HG03025 (cell line): ENCODE data around the gene SLC38A2.

Source experiments
- ATAC-seq: cut with Tn5 transposase; IDR thresholded peaks from one replicate; pipeline ENCODE4 v1.9.1; 2021; ENCODE audit warnings: mild to moderate bottlenecking, moderate library complexity; ENCODE audit not compliant: unreplicated experiment, low FRiP score

The SLC38A2 gene

DNA sequence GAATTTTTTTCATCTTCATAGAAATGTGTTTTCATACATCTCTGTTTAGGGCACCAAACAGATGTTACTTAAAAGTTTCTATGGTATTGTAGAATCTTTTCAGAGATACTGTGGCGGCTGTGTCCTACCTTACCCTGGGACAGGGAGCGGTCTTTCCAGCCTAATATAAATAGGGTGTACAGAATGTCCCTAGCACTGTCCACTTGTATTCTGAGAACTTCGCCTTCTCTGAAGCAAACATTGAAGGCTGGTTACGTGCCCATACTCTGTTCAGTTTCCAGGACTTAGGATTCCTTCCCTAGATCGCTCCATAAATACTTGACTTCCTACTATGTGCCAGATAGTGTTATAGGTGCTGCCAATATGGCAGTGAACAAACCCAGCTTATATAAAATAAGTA is 24.3 kb upstream of the SLC38A2 start:
- ATAC-seq = no peak

DNA sequence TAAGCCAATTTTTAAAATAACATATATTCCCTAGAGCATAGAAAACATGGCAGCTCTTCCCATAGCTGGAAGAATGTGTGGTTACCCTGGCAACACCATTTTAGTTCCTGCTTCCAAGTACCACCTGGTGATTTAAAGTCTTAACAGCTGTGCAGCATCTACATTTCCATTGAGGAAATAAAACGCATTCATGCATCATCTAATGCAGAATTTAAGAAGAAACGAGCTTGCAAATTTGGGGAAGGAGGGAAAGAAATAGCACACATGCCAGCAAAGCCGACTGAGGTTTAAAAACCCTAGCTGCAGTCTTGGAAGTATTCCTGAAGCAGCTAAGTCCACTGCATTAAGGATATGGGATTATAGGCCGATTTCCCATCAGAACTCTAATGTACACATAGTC is 22.8 kb upstream of the SLC38A2 start:
- ATAC-seq = no peak

DNA sequence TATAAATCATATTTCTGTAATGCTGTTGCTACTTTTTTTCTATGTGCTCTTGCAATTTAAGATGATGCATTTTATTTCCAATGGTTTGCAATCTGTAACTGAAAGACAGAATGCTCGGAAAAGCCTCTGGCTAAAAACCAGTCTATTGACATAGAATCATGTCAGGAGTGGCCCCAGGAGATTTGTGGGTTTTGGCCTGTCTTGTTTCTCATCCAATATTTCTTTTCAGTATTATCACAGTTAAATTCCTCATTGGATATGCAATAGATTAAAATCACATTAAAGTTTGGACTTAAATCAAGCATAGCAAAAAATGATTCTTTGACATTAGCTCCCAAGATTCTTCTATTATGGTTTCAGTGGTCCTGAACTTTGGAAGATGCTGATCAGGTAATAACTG is 19.1 kb upstream of the SLC38A2 start:
- no peak for ATAC-seq

DNA sequence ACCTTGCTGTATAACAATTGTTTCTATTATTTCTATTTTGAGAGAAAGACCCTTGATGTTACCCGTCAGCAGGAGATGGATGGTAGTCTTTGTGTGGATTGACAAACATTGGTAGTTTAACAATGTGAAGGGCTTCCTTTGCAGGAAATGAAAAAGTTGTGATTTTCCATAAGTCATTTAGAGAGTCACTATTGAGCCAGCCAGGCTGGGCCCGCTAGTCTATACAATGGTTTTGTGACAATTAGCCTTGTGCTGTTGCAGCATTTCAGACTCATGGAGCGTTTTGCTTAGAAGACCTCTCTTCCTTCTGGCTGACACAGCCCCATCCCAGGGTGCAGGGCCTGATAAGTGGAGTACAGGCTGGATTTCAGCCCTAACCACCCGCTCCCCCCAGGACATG is 18.3 kb upstream of the SLC38A2 start:
- no peak for ATAC-seq

DNA sequence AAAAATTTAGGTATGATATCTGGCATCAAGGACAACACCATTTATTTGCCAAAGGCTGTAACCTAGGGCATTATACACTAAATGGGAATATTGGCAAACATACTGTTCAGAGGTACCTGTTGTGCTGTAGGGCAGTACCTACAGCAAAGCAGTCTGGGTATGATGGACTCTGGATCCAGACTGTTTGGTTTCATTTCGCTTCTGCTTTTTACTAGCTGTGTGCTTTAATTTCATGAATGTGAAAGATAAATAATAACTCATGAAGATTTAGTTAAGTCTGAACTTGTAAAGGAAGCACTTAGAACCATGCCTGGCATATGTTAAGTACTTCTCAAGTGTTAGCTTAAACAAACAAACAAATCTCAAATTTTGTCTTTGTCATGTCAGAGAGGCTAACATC is 17.7 kb upstream of the SLC38A2 start:
- no peak for ATAC-seq

GRCh38 chr12:46389031-46389616 is 16.6 kb upstream of the SLC38A2 start:
- no peak for ATAC-seq

GRCh38 chr12:46388427-46389021 is 16.0 kb upstream of the SLC38A2 start:
- peak; percentile 56 for ATAC-seq

GRCh38 chr12:46387670-46388069 is 15.1 kb upstream of the SLC38A2 start:
- ATAC-seq = no peak

GRCh38 chr12:46386877-46387629 is 14.5 kb upstream of the SLC38A2 start:
- no peak for ATAC-seq

DNA sequence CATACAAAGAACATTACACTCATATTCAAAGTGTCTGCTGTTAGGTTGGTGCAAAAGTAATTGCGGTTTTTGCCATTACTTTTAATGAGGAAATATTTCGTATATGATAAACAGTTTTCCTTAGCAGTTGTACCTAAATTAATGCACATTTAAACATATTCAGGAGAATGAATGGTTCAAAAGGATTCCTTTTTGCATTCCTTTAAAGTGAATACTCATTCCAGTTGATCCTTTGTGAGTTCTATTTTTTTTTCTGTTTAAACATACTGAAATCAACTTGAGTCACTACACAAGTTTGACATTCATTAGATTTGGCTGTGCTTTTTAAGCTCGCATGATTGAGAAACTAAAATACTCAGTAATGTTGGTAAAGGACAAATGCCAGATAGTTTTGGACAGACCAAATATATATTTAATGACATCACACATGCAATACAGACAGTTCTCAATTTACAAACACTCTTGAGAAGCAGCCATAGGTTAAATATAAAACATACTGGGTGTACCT is 13.8 kb upstream of the SLC38A2 start:
- no peak for ATAC-seq

DNA sequence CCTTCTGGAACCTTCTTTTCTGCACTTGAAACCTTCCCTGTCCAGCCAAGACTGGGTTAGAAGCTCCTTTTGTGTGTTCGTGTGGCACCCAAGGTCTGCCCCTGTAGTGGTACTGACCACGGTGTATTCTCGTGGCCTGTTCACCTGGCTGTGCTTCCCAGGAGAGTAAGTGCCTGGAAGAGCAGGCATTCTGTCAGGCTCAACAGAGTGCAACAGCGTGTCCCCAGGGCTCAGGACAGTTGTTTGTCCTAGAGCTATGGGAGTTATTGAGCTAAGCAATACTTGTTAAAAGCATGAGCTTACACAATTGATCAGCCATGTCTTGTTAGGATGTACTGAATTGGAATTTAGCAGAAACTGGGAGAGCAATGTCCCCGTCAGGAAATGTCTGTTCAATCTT is 12.9 kb upstream of the SLC38A2 start:
- ATAC-seq = no peak

DNA sequence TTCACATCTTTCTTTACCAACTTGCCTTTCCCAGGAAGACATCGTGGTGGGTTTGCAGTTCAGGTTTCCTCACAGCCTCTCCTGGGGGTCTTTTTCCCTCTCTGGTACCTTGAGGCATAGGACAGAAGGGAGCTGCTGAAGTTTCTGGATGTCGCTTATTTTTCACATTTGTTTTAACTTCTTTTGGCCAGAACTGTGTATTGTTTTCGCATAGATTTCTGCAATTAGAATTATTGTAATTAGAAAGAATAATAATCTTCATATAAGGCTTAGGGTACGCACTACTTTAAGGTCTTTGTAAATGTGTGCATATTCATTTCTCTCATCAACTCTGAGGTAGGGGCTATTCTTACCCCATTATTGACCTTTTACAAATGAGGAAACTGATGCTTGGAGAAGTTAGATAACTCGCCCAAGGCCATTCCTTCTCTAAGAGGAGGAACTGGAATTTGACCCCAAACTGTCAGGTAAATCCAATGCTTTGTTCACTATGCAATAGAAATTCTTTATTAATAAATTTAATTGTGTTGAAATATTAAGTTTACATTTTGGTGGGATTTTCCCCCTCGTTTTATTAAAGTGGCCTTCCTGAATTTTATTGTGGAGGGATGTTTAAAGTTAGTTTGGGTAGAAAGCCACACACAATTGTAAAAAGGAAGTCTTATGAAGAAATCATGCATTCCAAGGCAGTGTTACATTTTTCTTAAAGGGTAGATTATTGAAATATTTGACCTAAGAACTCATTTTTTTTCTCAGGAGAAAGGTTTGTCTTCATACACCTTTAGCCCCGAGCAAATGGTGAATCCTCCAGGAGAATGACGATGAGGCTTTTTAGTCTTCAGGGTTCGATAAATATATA is 12.1 kb upstream of the SLC38A2 start:
- no peak for ATAC-seq

GRCh38 chr12:46383654-46384450 is 11.3 kb upstream of the SLC38A2 start:
- peak; percentile 27 for ATAC-seq

GRCh38 chr12:46382964-46383653 is 10.5 kb upstream of the SLC38A2 start:
- ATAC-seq = peak; percentile 76

DNA sequence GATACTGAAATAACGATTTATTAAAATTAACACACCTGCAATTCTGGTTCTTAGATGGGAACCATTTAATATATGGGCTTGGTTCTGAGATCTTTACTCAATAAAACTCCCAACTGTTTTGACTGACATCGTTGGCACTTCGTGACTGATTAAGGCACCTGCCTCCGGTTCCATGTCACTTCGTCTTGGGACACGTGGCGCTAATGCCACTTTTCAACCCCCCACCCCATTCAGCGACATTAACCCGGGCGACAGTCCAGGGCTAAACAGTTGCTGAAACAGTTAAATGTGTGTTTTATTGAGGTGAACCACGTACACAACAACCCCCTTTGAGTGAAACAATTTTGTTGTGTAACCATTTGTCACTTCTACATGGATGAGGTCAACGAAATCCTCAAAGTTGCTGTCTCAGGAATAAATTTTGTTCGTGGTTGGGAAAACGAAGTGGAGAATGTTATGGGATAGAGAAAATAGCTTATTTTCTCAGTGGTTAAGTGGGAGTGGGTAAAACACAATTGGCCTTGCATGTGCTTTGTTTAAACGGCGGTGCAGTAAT is 9.9 kb upstream of the SLC38A2 start:
- no peak for ATAC-seq

GRCh38 chr12:46380881-46381280 is 8.3 kb upstream of the SLC38A2 start:
- ATAC-seq = no peak

GRCh38 chr12:46380022-46380796 is 7.6 kb upstream of the SLC38A2 start:
- ATAC-seq = no peak

- ATAC-seq = no peak
Observed at GRCh38 chr12:46379352-46379751, 6.8 kb upstream of the SLC38A2 start.
